ENCODE measurements around the gene BTBD19.
"Not testable (repeated sequence)": the region's sequence is repeated elsewhere in the genome, so short reads cannot be mapped to it uniquely, and the experiment has no call there.

Gene BTBD19

DNA sequence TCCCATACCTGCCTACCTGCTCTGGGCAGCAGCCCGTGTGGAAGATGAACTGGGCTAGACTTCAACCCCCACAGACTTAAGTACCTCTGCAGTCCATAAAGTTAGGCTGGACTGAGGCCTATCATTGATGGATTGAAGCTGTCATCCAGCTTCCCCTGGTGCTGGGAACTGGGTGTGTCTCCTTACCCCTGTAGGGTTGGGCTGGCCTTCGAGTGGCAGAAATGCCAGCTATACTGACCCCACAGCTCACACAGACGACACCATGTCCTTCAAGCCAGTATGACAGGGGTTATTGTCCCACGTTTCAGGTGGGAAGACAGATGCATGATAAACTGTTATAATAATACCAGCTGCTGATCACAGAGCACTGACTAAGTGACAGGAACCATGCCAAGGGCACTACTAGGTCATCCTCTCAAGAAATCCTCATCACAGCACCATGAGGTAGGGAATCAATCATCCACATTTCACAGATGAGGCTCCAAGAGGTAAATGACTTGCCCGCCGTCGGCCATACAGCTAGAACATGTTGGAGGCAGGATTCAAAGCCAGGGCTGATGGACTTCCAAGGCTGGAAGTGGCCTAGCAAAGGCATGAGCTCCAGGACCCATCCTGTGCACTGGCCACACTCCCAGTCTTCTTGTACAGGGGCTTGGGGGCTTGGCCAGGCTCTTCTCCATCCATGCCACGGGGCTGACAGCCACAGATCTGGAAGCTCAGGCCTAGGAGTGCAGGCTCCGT lies 20.0 kb upstream of the BTBD19 start, which contains the start of gene BEST4:
BEST4 (minus strand) TSS at position 51 of the 741 bp plus-strand sequence. CDS start 465 bp downstream, outside the sequence.
- no peak for DNase-seq

DNA sequence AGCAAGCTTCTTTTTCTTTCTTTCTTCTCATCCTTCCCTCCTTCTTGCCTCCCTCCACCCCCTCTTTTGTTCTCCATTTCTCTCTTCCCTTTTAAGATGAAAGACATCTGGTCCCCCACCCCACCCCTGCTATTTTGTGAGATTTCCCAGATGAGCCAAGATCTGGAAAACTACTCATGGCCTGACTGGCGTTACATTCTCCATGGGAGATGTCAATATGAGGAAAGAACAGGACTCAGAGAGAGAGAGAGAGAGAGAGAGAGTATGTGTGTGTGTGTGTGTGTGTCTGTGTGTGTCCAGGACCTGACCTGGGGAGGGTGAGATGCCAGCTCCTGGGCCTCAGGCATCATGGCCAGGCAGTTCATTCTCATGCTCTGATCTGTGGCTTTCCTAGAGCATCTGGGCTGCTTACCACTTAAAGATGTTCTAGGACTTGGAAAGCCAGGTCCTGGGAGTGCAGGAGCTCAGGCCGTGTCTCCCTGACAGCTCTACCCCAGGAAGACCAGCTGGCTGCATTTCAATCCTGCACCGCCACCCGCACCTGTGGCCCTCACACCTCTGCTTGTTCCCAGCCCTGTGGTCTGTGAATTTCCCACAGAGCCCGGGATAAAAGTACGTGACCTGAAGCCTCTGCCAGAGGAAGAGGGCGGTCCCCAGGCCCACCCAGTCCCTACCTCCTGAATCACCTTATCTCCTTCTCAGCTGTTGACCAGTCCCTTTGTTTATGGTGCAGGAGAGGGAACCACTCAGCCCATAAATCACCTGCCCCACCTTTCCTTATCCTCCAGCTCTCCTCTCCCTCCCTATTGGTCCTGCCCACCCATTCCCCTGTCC lies 17.1 kb upstream of the BTBD19 start:
- no peak for DNase-seq

DNA sequence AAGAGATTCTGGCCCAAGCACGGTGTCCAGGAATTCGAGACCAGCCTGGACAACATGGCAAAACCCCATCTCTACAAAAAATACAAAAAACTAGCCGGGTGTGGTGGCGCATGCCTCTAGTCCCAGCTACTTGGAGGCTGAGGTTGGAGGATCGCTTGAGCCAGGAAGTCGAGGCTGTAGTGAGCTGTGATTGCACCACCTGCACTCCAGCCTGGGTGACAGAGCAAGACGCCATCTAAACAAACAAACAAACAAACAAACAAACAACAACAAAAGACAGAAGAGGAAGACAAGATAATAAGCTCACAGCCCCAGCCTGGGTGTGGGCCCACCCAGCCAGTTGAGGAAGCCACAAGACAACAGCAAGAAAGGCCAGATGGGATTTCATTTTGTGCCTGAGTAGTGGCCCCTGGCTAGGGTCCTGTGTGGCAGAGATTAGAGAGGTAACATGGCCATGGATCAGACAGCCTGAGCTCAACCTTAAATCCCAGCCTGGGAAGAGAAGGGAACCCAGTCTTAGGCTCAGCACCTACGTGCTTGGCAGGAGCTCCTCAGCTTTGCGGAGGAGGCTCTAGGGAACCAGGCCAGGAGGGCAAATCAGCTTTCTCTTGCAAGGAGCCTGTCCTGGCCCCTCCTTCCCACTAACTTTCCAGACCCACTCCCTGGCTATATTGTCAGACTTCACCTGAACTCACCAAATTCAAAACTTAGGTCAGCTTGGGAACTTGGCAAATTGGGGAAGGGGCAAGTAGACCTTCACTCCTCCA lies 15.4 kb upstream of the BTBD19 start:
- no peak for DNase-seq

DNA sequence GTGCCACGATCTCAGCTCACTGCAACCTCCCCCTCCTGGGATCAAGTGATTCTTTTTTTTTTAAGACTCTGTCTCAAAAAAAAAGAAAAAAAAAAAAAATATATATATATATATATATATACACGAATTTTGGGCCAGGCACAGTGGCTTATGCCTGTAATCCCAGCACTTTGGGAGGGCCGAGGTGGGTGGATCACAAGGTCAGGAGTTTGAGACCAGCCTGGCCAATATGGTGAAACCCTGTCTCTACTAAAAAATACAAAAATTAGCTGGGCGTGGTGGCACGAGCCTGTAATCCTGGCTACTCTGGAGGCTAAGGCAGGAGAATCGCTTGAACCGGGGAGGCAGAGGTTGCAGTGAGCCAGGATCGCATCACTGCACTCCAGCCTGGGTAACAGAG lies 10.4 kb upstream of the BTBD19 start:
- not testable (repeated sequence) for DNase-seq

DNA sequence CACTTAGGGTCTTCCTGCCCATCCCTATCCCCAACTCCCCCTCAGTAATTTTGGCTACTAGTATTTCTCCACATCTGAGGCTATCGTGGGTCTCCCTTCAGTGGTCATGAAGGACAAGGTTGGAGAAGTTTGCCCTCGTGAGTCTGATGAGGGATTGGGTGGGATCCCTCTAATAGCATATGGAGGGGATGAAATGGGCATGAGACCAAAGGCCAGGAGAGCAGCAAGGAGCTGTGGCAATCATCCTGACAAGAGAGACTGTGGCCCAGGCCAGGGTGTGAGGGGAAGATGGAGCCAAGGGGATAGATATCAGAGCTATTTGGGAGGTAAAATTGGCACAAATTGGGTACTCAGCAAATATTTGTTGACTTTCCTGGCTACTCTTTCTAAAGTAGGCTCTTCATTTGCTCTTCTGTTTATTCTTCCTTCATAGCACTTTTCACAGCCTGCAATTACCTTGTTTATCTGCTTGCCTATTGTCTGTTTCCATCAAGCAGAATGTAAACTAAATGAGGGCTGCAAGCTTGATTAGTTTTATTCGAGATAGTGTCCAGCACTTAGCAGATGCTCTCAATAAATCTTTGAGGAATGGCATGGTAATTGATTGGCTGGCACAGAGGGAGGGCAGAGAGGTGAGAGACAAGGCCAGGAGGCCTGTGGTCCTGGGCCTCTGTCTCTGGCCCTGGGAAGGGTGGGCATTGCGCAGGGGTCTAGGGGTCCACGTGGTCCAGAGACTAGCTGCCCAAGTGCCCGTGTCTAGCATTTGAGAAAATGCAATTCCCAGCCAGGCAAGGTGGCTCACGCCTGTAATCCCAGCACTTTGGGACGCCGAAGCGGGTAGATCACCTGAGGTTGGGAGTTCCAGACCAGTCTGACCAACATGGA lies 9.6 kb upstream of the BTBD19 start:
- DNase-seq, result no peak

DNA sequence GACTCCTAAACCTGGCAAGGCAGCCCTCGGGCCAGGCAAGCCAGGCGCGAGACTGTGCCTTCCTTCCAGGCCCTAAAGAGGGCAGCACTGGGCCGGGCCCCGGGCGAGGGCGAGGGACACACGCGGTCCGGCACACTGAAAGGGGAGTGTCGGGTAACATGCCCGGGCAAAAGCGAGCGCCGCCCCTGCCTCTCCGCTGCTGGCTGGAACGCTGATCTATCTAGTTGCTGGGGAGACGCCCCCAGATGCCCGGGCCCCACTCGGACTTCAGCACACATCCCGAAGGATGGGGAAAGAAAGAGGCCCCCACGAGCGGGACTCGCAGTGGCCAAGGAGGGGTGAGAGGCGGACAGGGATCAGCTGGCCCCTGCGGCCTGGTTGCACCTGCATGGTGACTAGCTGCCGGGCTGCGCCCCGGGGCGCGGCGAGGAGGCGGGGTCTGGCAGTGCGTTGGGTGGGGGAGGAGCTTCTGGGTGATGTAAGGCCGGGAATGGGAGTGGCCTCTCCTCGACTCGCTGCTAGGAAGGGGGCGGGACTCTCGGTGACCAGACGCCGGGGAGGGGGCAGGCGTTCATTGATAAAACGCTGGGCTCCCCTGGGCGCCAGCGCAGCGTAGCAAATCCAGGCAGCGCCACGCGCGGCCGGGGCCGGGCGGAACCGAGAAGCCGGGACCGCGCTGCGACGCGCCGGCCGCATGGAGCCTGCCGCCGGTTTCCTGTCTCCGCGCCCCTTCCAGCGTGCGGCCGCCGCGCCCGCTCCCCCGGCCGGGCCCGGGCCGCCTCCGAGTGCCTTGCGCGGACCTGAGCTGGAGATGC lies 8.3 kb upstream of the BTBD19 start, which contains the start of gene PLK3:
PLK3 (plus strand) TSS at position 608 of the 815 bp plus-strand sequence; CDS start at position 695, 87 bp downstream.
- DNase-seq, result peak; percentile 99

DNA sequence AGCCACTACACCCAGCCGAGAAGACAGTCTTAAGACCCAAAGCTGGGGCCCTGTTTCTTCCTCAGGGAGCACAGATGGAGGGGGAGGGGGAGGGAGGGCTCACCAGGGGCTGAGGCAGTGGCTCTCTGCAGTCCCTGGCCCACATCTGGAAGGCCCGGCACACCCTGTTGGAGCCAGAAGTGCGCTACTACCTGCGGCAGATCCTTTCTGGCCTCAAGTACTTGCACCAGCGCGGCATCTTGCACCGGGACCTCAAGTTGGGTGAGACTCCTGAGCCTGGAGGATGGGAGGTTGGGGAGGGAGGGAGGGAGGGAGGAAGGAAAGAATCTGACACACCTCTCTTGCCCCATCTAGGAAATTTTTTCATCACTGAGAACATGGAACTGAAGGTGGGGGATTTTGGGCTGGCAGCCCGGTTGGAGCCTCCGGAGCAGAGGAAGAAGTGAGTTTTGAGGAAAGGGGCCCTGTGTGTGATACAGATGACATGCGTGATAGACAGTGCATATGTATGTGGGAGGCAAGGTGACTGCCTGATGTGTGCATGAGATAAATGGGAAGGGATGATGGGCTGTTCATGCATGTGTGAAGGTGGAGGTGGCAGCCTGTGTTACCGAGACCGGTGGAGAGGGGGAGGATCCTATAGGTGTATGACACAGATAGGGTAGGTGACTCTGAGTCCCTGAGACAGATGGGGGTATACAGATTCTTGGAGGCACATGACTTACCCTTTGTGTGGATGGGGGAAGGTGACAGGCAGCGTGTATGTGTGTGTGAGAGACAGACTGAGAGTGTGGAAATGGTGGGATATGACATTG lies 6.6 kb upstream of the BTBD19 start:
- peak; percentile 48 for DNase-seq

DNA sequence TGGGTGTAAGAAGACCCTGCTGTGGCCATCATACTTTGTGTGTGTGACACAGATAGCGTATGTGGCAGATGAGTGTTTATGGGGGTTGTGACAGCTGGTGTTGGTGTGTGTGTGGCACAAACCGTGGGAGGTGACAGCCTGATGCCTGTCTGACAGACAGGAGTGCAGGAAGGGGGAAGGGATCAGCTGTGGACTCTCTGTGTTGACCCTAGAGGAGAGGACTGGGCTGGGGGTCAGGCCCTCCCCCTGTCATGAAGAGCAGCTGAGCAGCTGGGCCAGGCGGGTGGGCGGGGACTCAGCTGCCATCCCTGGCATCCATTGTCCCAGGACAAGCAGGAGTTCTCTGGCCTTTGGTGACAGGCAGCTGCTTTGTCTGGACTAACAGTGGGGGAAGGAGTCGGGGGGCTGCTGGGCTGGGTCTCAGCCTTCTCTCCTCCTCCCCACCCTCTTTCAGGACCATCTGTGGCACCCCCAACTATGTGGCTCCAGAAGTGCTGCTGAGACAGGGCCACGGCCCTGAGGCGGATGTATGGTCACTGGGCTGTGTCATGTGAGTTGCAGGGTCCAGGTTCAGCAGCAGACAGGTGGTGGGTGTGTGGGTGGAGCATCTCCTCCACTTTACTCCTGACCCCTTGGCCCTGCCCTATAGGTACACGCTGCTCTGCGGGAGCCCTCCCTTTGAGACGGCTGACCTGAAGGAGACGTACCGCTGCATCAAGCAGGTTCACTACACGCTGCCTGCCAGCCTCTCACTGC lies 5.8 kb upstream of the BTBD19 start:
- peak; percentile 18 for DNase-seq

DNA sequence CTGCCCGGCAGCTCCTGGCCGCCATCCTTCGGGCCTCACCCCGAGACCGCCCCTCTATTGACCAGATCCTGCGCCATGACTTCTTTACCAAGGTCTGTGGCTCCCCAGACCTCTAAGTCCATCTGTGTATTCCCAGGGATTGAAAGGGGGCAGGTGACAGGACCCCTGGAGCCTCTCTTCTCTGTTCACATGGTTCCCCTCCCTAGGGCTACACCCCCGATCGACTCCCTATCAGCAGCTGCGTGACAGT lies 5.3 kb upstream of the BTBD19 start:
- DNase-seq, result no peak

DNA sequence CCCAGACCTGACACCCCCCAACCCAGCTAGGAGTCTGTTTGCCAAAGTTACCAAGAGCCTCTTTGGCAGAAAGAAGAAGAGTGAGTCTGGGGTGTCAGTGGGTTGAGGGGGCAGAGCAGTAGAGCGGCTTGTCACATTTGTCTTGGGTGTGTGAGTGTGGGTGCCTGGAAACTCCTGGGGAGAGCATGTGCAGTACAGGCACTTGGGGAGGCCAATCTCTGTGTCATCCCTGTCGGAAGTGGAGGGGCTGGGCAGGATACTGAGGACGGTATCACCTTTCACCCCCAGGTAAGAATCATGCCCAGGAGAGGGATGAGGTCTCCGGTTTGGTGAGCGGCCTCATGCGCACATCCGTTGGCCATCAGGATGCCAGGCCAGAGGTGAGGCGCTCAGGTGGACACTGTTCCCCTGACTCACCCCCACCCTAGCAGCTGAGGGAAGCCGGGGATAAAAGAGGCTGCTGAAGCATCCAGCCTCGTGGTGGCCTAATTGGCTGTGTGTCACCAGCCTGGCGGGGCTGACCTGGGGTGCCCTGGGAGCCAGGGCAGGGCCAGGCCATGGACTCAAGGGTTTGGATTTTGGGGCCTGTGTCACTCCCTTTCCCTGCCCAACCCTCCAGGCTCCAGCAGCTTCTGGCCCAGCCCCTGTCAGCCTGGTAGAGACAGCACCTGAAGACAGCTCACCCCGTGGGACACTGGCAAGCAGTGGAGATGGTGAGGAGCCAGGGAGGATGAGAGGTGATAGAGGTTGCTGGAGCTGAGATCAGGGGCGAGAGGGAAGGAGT lies 4.8 kb upstream of the BTBD19 start:
- no peak for DNase-seq

DNA sequence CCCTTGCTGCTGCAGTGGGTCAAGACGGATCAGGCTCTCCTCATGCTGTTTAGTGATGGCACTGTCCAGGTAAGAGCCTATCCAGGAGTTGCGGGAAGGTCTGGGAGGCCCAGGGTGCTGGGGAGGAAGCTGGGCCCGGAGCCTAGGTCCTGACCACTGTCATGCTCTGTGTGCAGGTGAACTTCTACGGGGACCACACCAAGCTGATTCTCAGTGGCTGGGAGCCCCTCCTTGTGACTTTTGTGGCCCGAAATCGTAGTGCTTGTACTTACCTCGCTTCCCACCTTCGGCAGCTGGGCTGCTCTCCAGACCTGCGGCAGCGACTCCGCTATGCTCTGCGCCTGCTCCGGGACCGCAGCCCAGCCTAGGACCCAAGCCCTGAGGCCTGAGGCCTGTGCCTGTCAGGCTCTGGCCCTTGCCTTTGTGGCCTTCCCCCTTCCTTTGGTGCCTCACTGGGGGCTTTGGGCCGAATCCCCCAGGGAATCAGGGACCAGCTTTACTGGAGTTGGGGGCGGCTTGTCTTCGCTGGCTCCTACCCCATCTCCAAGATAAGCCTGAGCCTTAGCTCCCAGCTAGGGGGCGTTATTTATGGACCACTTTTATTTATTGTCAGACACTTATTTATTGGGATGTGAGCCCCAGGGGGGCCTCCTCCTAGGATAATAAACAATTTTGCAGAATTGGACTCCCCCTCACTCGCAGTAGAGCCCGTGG lies 2.9 kb upstream of the BTBD19 start:
- DNase-seq, result no peak

DNA sequence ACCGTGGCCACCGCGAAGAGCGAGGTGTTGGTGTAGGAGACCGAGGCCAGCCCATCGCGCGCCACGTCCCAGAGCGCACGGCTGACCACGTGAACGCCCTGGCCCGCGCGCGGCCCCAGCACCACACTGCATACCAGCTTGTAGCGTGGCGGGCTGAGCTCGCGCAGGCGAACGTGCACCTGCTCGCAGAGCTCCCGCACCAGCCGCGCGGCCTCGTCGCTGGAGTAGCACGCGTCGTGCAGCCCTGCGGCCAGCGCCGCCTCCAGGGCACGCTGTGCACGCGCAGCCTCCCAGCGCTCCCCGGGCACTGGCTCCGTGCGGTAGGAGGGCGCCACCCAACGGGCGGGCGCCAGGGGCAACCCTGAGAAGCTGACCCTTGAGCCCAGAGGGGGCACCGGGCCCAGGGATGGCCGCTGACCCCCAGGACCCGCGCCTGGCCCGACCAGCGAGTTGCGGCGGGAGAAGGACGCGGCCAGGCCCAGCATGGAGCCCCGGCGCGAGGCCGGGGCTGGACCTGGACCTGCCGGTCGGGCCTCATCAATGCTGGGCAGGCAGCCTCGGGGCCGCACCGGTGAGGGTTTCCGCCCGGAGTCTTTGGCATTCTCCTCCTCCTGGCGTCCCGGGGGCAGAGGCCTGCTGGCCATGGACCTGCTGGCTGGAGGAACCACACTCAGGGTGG lies 2.2 kb upstream of the BTBD19 start:
- DNase-seq, result no peak

DNA sequence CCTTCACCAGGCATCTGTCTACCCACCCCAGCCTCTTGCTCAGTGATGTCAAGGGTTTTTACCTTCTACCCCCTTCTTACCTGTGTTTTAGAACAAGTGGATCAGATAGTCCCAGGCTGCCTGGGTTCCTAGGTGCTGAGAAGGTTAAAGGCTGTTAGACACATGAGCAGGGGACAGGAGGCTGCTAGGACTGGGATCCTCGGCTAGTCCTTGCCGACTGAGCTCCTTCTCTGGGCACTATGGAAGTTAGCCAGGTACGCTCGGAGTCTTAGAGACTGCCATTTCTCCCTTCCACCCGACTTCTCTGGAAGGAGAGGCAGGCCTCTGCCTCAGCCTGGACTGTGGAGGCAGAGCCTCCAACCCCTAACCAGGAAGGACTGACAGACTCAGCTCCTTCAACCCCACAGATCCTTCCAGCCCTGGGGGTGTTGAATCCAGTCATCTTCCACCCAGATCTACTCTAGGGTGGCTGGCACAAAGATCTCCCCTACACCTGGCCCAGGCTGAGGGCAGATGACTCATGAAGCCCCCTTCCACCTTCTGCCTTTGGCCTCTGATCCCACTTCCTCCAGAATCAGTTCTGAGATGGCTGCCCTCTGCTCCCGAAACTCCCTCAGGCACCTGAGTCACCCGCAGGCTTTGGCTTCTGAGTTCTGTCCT lies 1.5 kb upstream of the BTBD19 start, which contains the start of gene DYNLT4:
DYNLT4 (minus strand) TSS at position 648 of the 660 bp plus-strand sequence. CDS start 683 bp downstream, outside the sequence.
- peak; percentile 18 for DNase-seq

DNA sequence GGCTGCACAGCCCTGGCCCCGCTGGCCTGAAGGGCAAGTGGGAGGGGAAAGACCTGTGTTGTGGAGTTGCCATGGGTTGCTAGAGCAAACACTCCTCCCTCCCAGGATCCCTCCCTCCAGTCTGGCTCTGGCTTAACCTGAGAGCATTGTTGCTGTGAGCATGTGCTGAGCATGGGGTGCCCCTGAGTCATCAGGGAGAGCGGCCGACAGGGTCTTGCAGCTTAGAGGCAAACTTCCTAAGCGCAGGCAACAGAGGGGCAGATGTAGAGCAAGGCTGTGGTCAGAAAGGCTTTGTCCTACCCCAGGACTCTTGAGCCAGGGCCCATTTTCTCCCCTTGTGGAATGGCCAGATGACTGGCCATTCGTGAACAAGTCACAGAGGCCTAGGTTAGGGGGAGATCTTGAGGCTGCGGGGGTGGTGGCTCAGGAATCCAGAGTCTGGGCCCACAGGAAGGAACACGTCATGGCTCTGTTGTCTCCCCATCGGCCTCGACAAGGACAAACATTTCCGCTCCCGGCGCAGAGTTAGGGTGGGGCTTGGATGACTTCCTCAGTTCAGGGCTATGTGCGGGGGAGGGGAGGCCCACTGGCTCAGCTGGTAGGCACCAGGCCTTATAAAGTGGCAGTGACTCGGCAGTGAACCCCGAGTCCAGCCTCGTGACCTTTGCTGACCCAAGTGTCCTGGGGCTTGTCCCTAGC lies 810 bp upstream of the BTBD19 start:
- DNase-seq, result peak; percentile 97

DNA sequence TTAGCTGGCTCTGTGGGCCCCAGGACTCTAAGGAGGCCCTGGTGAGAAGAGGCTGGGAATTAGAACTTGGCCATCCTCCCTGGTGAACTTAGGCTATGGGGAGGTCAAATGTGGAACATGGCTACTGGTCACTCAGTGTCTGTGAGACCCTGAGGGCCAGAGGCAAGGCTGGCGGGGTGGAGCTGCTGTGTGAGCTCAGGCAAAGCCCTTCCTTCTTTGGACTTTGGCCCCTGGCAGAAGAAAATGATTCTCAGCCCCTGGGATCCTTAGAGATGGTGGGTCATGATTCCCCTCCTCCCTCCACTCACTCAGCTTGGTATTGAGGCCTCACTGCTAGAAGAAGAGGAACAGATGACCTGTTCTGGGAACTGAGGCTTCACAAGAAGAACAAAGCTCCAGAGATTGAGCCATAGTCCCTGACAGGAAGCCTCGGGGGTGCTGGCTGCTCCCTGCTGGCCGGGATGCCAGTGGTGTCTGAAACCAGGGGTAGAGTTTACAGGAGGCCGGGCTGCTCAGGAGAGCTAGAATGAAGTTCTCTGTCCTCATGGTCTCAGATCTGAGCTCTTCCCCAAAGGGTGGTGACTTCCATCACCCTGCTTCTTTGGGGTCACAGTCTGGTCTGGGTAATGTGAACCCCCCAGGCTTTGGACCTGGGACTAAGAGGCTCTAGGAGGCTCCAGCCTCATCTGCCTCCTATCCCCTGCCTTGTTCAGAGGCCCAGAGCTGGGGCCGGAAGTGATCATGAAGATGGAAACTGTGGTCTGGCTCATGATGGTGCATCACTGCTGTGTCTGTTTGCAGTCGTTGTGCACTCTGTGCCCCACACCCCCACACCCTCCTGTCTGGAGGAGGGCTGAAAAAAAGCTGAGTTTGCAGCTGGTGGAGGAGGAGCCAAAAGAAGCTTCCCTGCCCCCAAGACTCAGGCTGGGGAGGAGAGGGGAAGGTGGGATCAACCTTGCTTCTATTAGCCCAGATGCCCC lies 905 bp downstream of the BTBD19 start:
- peak; percentile 92 for DNase-seq

Measured in CD4-positive, alpha-beta T cell treated with Interleukin-6 for 4 hours (primary cell).